ENCODE data around the gene RASGRP2. TPM values are rescaled to one million over a fixed set of nuclear protein-coding genes. Genes with fewer than 3 reads are reported as not detected.

RASGRP2 gene
- total RNA-seq, 1 experiment from 2014 or later: not detected

GRCh38 chr11:64694821-64695365 is 49.0 kb downstream of the RASGRP2 start:
- CTCF ChIA-PET: interaction anchor here (0.6 to 1.1 kb wide), 4 partner anchors 16 to 246 kb away, joined by 3 to 4 read pairs (median 3); no protein-coding TSS in a partner anchor
- no TSS peak for BruUV-seq (replicated peaks)
- no peak for DNase-seq (ENCODE audit: unreplicated experiment)
- H3K9me3 Mint-ChIP-seq (ENCODE audit: unreplicated experiment): no peaks in the 10 kb centered on the region
- no peaks in the 10 kb centered on the region for H3K36me3 Mint-ChIP-seq (ENCODE audit: insufficient read depth, unreplicated experiment)
- TF ChIP-seq CTCF (IDR thresholded peaks at IDR 0.05; ENCODE audit: unreplicated experiment): no peak
- H3K4me3 Mint-ChIP-seq (ENCODE audit: unreplicated experiment): no peak overlapping the region
- H3K4me1 Mint-ChIP-seq (ENCODE audit: insufficient read depth, unreplicated experiment): no peaks in the 10 kb centered on the region
- intact Hi-C loops (cut with micrococcal nuclease): no loop called here
- H3K27me3 Mint-ChIP-seq (ENCODE audit: insufficient read depth, unreplicated experiment): peaks cover 95% of the 10 kb centered on the region
- no peak overlapping the region for H3K27ac Mint-ChIP-seq (ENCODE audit: low read depth, unreplicated experiment)
- POLR2A ChIA-PET: no interaction called here

- no peaks in the 10 kb centered on the region for H3K4me1 Mint-ChIP-seq (ENCODE audit: insufficient read depth, unreplicated experiment)
- H3K4me3 Mint-ChIP-seq (ENCODE audit: unreplicated experiment): no peak overlapping the region
- intact Hi-C loops (cut with micrococcal nuclease): no loop called here
- no peaks in the 10 kb centered on the region for H3K9me3 Mint-ChIP-seq (ENCODE audit: unreplicated experiment)
- POLR2A ChIA-PET: no interaction called here
- DNase-seq (ENCODE audit: unreplicated experiment): no peak
- CTCF ChIA-PET: interaction anchor here (0.8 to 1.1 kb wide), 3 partner anchors 16 to 73 kb away, joined by 3 to 4 read pairs (median 3); no protein-coding TSS in a partner anchor
- no peak for TF ChIP-seq CTCF (IDR thresholded peaks at IDR 0.05; ENCODE audit: unreplicated experiment)
- H3K36me3 Mint-ChIP-seq (ENCODE audit: insufficient read depth, unreplicated experiment): no peaks in the 10 kb centered on the region
- H3K27ac Mint-ChIP-seq (ENCODE audit: low read depth, unreplicated experiment): no peak overlapping the region
- BruUV-seq (replicated peaks): no TSS peak
- peaks cover 88% of the 10 kb centered on the region for H3K27me3 Mint-ChIP-seq (ENCODE audit: insufficient read depth, unreplicated experiment)
Observed at GRCh38 chr11:64694026-64694755, 49.8 kb downstream of the RASGRP2 start.

GRCh38 chr11:64692764-64693331 is 51.1 kb downstream of the RASGRP2 start:
- Mint-ChIP-seq H3K9me3 (ENCODE audit: unreplicated experiment) (no peaks in the 10 kb centered on the region), H3K27ac (ENCODE audit: low read depth, unreplicated experiment) (no peak overlapping the region), H3K27me3 (ENCODE audit: insufficient read depth, unreplicated experiment) (peaks cover 76% of the 10 kb centered on the region), H3K4me3 (ENCODE audit: unreplicated experiment) (no peak overlapping the region), H3K4me1 (ENCODE audit: insufficient read depth, unreplicated experiment) (no peaks in the 10 kb centered on the region), H3K36me3 (ENCODE audit: insufficient read depth, unreplicated experiment) (no peaks in the 10 kb centered on the region)
- DNase-seq (ENCODE audit: unreplicated experiment): no peak
- BruUV-seq (replicated peaks): no TSS peak
- TF ChIP-seq CTCF (IDR thresholded peaks at IDR 0.05; ENCODE audit: unreplicated experiment): no peak
- intact Hi-C loops (cut with micrococcal nuclease): no loop called here
- ChIA-PET POLR2A (no interaction called here), CTCF (interaction anchor here (0.7 kb wide), 1 partner anchor 272 kb away, joined by 3 read pairs; no protein-coding TSS in a partner anchor)

GRCh38 chr11:64691543-64691942 is 52.4 kb downstream of the RASGRP2 start:
- POLR2A ChIA-PET: no interaction called here
- TF ChIP-seq CTCF (IDR thresholded peaks at IDR 0.05; ENCODE audit: unreplicated experiment): no peak
- no peaks in the 10 kb centered on the region for H3K9me3 Mint-ChIP-seq (ENCODE audit: unreplicated experiment)
- no peak overlapping the region for H3K27ac Mint-ChIP-seq (ENCODE audit: low read depth, unreplicated experiment)
- no peaks in the 10 kb centered on the region for H3K36me3 Mint-ChIP-seq (ENCODE audit: insufficient read depth, unreplicated experiment)
- BruUV-seq (replicated peaks): no TSS peak
- DNase-seq (ENCODE audit: unreplicated experiment): no peak
- peaks cover 63% of the 10 kb centered on the region for H3K27me3 Mint-ChIP-seq (ENCODE audit: insufficient read depth, unreplicated experiment)
- no peaks in the 10 kb centered on the region for H3K4me1 Mint-ChIP-seq (ENCODE audit: insufficient read depth, unreplicated experiment)
- no peak overlapping the region for H3K4me3 Mint-ChIP-seq (ENCODE audit: unreplicated experiment)
- intact Hi-C loops (cut with micrococcal nuclease): no loop called here
- CTCF ChIA-PET: interaction anchor here (0.6 to 1.3 kb wide), 5 partner anchors 12 to 202 kb away, joined by 3 to 5 read pairs (median 4); no protein-coding TSS in a partner anchor

Data from MCF 10A (cell line).